GM19452 (cell line): ENCODE measurements around the gene CD5L.

ENCODE experiments used
- ATAC-seq: cut with Tn5 transposase; IDR thresholded peaks from one replicate; pipeline ENCODE4 v1.9.1; 2021; ENCODE audit not compliant: unreplicated experiment

CD5L gene

DNA sequence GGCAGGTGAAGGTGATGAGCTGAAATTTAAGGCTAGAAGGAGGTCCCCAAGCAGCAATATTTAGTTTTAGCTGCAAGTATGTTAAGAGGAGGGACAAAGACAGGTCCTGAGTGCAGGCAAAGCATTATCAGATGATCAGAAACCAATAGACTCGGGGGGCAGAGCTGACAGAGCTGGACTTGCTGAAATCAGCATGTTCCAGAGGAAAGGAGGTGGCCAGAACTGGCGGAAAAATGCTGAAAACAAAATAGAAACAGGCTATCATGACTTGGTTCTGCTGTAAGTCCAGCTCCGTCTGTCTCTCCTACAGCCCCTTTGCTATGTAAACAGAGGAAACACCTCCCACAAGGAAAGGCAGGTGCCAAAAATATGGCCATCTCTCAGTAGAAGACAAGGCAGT is at the start of gene CD5L:
Gene CD5L, minus strand, starts transcription at position 101 of the 400 bp plus-strand sequence. CDS start 107 bp downstream, outside the sequence.
- no peak for ATAC-seq

DNA sequence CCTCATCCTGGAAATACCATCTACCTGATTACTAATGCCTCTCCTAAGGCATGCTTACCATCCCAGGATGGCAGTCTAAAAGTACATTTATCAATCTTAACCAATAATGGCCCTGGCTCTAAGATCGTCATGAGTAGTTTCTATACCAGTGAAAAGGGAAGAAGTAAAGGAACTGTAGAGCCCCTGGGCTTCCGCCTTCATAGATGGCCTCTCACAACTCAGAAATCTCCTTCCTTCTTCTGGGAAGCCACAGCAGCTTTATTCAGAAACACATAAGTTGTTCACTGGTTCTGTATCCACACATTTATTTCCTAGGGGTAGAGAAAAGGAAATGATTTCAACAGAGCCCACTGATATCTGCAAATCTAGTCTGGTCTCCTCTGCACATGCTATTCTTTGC is 41.0 kb upstream of the CD5L start:
- no peak for ATAC-seq

DNA sequence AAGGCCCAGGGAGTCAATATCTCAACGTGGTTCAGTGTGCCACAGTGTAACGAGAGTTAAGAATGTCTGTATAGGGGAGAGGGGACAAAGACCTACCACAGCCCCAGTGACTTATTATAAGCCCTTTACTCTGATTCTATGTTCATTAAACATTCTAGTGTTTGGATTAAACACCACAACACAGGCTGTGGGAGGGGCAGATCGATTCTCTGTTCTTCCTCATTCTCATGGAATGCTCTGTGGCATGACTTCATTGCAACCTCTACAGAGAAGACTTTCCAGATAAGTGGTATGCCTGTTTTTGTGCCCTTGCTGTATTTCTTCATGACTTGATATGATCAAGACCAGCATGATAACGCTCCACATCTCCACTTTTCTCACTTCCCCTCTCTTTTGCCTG is 39.0 kb upstream of the CD5L start:
- ATAC-seq: no peak

DNA sequence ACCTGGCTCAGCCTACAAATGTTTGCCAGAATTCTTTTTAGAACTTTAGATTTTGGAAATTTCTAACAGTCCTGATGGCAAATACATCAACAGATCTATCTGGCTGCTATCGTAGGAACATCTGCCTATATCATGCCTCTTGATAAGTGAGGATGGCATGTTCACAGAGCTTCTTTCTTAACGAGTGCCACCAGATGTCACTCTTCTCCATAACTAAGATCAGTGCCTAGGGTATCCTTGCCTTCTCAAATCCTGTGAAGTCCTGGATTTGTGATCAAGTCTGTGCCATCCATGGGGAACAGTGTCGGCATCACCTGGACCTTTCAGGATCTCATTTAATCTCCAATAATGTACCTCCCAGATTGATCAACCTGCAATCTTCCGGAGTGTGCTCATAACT is 36.5 kb upstream of the CD5L start:
- ATAC-seq: no peak

DNA sequence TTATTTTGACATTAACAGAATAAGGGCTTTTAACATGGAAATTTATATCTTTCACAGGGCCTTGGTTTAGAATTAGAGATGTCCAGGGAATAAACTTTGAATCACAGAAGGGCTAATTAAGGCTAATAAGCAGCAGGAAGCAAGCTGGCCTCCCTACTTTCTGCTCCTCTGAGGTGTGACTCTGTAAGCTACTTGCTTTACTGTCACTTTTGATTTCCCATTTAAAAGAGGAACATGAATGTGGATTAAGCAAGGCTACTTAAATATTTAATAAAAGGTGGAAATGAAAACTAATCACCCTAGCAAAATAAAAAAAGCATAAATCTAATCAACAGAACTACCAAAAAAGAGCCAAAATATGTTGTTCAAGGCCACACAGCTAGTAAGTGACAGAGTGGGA is 28.9 kb upstream of the CD5L start:
- ATAC-seq: no peak

DNA sequence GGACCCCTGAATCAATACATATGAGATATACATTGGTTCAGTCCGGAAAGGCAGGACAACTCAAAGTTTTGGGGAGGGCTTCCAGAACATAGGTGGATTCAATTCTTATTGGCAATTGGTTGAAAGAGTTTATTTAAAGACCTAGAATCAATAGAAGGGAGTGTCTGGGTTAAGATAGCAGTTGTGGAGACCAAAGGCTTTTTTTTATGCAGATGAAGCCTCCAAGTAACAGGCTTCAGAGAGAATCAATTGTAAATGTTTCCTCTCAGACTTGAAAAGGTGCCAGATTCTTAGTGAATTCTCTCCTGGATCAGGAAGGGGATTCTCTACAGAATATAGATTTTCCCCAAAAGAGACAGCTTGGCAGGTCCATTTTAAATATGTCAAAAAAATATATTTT is 27.0 kb upstream of the CD5L start:
- no peak for ATAC-seq

DNA sequence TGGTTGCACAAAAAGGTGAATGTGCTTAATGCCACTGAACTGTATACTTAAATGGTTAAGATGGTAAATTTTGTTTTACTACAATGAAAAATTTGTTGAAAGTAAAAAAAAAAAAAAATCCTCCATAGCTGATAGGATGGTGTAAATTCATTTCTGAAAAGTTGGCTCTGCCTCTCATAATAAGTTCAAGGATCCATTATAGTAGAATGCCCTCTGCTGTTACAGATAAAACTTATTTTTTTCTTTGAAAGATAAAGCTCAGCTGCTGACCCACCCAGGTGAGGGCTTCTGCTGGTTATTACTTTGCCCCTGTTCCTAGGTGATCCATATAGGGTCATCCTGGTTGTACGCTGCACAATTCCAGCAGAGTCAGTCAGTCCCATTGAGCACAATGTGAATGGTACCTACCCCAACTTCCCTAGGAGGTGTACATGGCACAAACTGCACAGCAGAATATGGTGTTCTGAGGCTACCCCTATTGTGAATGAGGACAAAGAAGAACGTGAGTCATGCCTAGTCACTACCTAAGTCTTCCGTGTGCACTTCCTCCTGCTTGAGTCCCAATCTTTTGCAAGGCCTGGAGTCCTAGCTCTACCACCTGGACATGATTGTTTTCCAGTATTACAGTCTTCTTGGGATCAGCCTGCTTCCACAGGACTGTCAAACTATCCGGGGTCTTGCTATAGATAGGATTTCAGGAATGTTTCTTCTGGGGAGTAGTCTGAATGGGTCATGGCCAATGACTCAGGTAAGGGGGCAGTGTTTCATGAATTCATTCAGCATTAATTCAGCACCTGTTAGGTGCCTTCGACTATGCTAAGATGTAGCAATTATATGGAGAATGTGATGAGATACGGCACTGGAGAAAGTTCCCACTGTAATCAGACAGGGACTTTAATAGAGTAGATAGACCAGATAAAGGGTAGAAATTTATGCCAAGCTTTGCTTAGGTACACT is 20.8 kb upstream of the CD5L start:
- ATAC-seq: no peak

DNA sequence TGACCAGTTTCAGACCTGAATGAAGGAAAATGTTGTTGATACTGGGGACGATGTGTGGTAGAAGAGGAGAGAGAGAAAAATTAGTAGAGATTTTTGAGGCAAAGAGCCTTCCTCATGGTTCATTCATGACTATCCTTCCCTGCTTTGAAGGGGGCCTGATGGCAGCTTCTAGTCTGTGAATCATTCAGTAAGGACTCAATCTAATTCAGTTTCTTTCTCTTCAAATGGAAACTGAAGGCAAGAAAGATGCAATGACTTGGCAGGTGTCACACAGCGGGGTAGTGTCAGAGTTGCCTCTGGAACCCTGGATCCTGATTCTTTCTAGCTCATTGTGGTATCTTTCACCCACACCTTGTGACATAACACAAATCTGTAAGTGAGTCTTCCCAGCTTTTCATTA is 14.9 kb upstream of the CD5L start:
- ATAC-seq: peak; percentile 55

DNA sequence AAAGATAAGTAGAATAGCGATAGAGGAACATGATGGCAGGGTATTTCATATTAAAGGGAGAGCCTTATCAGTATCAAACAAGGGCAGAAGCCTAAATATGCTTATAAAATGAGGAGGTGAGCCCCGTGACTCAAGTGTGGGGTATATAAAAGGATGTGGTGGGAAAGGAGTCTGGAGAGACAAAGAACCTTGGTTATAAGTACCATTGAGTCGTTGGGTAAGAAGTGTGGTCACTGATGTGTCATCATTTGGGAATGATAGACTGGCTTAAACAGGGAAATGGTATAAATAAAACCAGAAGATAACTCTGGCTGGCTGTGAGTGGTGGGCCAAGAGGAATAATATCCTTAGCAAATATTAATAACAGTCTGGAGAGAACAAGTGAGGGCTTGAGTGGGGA is 10.9 kb upstream of the CD5L start:
- ATAC-seq: no peak

DNA sequence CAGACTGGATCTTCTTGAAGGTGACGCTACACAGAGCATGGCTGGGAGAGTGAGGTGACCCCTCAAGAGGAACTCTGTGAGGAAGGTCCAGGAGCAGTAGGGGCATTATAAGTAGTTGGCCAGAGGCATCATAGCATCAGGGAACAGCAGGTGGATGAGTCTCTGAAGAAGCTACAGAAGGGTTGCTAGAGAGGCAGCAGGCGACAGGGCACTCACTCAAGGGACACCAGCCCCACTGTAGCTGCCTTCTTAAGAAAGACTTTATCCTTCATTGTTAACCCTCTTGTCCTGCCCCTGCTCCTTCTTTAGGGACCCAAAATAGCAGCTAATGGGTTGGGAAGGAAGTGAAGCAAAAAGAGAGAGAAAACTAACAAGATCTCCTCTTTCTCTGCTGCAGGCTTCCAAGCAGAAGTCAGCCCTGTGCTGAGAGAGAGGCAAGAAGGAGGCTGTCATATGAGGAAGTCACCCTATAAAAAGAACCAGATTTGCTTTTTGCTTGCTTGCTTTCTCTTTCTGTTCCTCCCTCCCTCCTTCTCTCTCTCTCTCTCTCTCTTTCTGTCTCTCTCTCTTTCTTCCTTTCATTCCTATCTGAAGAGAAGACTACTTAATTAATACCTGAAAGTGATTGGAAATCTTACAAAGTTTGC is 7.7 kb upstream of the CD5L start:
- peak; percentile 66 for ATAC-seq

DNA sequence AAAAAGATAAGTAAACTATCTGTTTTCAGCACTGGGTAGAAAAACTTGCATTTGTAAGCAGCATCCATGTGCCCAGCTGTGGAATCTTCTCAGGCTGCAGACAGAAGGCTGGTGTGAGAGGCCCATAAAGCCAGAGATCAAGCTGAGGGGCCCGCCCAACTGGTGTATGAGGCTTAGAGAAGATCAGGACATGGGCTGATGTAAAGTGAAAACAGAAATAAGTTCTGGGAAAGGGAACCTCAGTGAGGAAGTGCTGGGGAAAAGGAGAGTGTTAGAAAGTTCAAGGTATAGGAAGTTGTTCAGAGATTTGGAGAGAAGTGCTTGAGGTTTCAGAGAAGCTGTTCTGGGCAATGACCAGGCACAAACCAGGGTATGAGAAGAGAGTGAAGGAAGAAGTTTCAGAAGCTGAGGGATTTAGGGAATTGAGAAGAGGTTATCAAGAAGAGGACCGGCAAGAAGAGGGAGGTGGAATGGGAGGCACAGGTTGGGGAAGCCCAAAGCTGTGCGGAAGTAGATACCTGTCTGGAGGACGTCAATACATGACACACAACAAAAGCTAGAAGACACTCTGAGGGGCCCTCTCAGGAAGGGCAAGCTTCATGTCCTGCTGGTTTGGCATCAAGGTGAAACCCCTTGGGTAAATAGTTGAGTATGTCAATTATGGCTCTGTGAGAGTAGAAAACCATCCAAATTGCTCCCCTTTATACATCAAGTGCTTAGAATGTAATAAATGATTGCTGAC is 2.7 kb upstream of the CD5L start:
- ATAC-seq: no peak

DNA sequence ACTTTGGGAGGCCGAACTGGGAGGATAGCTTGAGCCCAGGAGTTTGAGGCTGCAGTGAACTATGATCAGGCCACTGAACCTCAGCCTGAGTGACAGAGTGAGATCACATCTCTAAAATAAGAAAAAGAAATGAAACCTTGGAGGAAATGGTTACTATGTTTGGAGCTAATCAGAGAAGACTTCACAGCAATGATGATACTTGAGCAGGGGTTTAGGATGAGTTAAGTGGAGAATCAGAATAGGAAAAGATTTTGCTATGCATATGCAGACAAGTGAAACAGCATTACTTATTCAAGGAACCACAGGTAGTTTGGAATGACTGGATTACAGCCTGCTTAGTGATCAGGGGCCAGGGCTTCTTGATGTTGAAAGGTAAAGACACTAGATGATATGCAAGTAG is 1.3 kb upstream of the CD5L start:
- ATAC-seq: no peak

DNA sequence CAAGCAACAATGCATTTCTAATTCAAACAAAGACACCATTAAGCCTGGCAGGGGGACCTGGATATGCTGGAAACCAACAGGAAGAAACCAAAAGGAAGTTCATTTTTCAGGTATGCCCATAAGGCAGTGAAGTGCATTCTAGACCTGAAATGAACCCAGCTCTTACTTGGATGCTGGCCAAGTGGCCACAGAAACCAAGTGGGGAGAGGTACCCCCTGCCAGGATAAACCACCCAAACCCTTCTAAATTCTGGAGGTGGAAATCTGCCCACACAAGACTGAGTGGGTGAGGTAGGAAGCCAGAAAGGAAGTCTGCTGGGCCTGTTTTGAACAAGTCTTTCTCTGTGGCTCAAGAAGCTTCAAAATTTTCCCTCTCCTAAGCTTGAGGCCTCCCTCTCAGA is 2.6 kb downstream of the CD5L start:
- ATAC-seq: no peak

DNA sequence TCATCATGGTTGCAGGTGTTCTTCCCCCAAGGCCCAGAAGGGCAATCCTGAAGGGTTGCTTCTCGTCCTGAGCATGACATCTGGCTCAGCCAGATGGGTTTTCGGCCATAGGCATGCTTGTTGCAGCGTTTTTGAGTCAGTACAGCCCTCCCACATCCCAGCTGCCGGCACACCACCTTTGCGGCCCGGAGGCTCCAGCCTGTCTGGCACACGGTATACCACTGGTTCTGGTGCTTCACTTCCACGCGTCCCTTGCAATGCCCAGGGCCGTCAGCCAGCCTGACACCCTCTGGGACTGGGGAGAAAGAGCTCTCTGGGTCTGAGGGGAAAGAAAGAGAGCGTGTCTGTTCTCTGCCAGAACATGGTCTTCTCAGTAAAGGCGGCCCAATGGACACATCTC is 7.2 kb downstream of the CD5L start:
- ATAC-seq: no peak

DNA sequence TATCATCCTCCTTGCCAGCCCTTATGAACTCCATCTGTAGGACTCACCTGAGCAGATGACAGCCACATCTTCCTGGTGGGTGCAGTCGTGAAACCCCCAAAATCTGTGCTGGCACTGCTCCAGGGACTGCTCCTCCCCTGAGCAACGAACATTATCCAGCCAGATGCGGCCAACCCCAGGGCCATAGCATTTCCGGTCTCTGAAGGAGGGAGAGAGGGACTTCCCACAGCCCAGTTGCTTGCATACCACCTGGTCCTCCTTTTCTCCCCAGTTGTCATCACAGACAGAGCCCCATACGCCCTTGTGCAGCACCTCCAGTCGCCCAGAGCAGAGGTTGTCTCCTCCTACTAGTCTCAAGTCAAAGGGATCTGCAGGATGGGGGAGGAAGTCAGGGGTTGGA is 8.5 kb downstream of the CD5L start:
- no peak for ATAC-seq

DNA sequence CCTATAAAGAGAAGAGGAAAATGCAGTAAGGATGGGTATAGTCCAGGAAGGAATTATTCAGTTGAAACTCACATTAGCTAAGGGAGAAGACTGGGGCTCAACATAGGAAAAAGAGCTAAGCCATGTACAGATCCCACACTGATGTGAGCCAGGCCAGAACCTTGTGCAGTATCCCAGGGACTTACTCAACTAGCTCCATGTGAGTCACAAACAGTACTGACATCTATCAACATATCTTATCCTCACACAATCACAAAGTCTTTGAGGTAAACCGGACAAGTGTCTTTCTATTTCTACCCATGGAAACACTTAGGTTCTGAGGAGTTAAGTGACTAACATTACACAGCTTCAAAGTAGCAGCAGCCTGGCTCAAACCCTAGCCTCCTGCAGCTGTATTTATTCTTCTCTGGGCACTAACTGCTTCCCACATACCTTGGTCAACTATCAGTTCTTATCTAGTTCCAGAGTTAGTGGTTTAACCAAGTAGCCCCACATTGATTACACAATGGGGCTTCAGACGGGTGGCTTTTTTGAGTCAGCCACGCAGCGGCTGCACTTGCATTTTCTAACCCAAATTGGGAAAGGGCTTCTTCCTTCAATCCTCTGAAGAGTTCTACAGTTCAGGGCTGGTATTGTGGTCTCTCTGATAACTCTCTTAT is 9.5 kb downstream of the CD5L start:
- no peak for ATAC-seq

DNA sequence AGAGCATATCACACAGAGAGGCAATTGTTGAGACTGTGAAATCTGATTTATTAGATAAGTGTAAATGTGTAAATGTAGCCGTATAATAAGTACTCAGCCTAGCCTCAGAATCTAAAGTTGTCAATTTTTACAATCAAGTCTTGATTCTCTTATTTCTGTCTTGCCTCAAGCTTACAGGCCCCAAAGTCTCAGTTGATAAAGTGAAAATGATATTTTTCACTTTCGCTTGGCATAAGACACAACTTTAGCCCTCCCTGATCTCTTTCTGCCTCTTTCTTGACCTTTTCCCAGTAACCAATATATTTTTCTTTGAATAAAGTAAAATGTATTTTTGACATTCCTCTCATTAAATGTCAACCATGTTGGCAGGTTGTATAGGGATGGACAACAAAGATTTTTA is 10.7 kb downstream of the CD5L start:
- ATAC-seq: no peak

DNA sequence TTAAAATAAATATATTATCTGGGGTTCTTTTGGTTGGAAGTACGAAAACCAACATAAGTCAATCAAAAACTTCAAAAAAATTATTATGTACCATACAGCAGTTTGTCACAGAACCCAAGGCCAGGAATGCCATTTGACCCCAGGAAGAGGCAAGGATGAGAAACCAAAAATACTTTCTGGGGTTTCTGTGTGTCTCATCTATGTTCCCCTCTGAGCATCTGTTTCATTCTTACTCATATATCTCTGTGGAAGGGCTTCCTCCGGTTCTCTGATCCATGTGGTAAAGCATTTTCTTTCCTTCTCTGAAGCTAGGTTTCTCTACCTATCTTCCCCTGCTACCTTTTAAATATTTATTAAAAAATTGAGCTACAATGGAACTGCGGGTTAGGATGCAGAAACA is 11.9 kb downstream of the CD5L start:
- no peak for ATAC-seq

DNA sequence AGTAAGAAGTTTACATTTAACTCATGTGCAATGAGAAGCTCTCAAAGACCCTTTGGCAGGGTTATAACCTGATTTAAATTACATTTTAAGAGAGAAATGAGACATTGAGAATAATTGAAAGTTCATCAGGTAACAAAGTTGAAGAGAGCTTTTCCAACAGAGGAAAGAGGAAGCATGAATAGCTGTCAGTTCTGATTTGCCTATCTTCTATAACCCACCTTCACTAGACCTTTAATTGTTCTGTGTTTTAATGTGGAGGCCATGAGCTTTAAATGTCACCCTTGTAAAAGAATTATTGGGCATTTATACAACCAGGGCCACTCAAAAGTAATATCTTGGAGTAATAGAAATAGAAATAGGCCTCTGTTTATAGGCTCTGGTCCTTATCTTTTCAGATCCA is 12.4 kb downstream of the CD5L start:
- no peak for ATAC-seq

DNA sequence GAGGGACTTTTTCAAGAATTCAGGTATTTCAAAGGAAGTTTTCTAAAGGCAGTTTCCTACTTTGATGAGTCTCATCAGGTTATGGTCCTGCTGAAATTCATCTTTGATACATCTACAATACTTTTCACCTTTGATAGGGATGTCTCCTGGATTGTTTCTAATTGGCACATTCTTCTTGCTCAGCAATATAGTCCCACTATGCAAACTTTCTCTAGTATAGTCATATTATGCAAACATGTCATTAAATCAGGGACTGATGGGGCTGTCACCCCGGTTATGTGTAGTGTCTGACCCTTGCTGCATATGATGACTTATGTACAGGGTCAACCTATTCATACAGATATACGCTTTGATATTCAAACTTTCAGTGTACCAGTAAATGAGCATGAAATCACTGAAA is 21.3 kb downstream of the CD5L start:
- ATAC-seq: no peak

DNA sequence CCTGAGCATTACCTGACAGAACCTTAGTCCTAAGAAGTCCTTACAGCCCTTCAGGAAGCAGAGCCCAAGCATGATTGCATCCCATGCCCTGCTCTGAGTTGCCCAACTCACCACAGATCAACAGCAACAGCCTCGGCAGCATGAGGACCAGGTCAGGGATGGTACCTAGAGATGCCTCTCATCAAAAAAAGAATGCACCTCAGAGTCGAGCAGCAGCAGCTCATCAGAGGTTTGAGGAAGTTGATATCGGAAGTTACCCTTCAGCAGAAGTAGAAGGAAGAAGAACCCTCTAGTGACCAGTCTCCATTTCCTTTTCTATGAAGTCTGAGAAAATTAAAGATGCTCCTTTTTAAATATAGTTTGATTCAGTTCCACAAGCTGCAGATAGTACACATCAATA is 21.7 kb downstream of the CD5L start, which contains the start of gene FCRL1:
Gene FCRL1, minus strand, starts transcription at position 225 of the 400 bp plus-strand sequence. Its CDS starts 83 bp downstream, at position 142.
- no peak for ATAC-seq
